Measurements from ENCODE around the gene LRFN5. TPM values are rescaled to one million over a fixed set of nuclear protein-coding genes. Genes with fewer than 3 reads are reported as not detected.

LRFN5 gene
- total and polyA plus RNA-seq, 2 of the 8 experiments (the other 6 are each of a cell fraction or from before 2014, with no cell fraction given), result 0.85 to 4.7 TPM

- no peak for TF ChIP-seq JUND (IDR thresholded peaks at IDR 0.05; ENCODE audit: low read length)
- TF ChIP-seq KDM5A (IDR thresholded peaks at IDR 0.05; ENCODE audit: low read length), result no peak
- TF ChIP-seq YY1 (IDR thresholded peaks at IDR 0.05; ENCODE audit: low read depth, low read length), result no peak
- no peak for TF ChIP-seq CTCF (IDR thresholded peaks at IDR 0.05; ENCODE audit: control extremely low read depth in 1 of 3, insufficient read depth in 1 of 3, low read depth in 1 of 3, low read length in 3 of 3)
- TF ChIP-seq TCF12 (IDR thresholded peaks at IDR 0.05; ENCODE audit: low read depth, low read length), result no peak
These were observed 142.8 kb downstream of the LRFN5 start (continued) for GRCh38 chr14:41749429-41749828.

Measured in H1 (cell line).